Neuronal stem cell (in vitro differentiated cells): ENCODE results near the gene PPP1R7.

ENCODE experiments used
- DNase-seq: peaks from one replicate; pipeline ENCODE4 v3.0.0-alpha.2; 2013; ENCODE audit warnings: low spot score
- H2AFZ ChIP-seq: one replicate; pipeline ENCODE4 v1.6.1; 2013; ENCODE audit warnings: mild to moderate bottlenecking, low read length, inconsistent platforms
- H2AK5ac ChIP-seq: 2 replicates; pipeline ENCODE4 v1.6.1; 2013; ENCODE audit warnings: low read depth, mild to moderate bottlenecking, inconsistent platforms, low read length, moderate library complexity, mixed read lengths
- H2BK120ac ChIP-seq: 2 replicates; pipeline ENCODE4 v1.6.1; 2013; ENCODE audit warnings: low read depth, mild to moderate bottlenecking, inconsistent platforms, low read length, moderate library complexity, mixed read lengths
- H2BK12ac ChIP-seq: one replicate; pipeline ENCODE4 v1.6.1; 2013; ENCODE audit warnings: low read length, inconsistent platforms
- H2BK15ac ChIP-seq: 2 replicates; pipeline ENCODE4 v1.6.1; 2013; ENCODE audit warnings: mild to moderate bottlenecking, low read length, inconsistent platforms, mixed read lengths
- H2BK5ac ChIP-seq: one replicate; pipeline ENCODE4 v1.6.1; 2013; ENCODE audit warnings: inconsistent platforms, mild to moderate bottlenecking, low read length, moderate library complexity
- H3K14ac ChIP-seq: one replicate; pipeline ENCODE4 v1.6.1; 2013; ENCODE audit warnings: low read length, inconsistent platforms
- H3K18ac ChIP-seq: 2 replicates; pipeline ENCODE4 v1.6.1; 2013; ENCODE audit warnings: low read length, inconsistent platforms
- H3K23ac ChIP-seq: 2 replicates; pipeline ENCODE4 v1.6.1; 2013; ENCODE audit warnings: low read depth, mild to moderate bottlenecking, mixed read lengths, low read length, inconsistent platforms; ENCODE audit not compliant: poor library complexity
- H3K27ac ChIP-seq: replicated peaks from 3 replicates; pipeline ENCODE4 v1.5.1; 2013; ENCODE audit warnings: low read length, inconsistent platforms
- H3K27me3 ChIP-seq, 3 experiments: 2 replicates each; pipeline ENCODE4 v1.6.1; 2013; ENCODE audit warnings: low read length in 3 of 3, mild to moderate bottlenecking in 2 of 3, inconsistent platforms in 1 of 3, low read depth in 1 of 3, mixed read lengths in 1 of 3, moderate library complexity in 1 of 3; ENCODE audit not compliant: control insufficient read depth in 3 of 3, insufficient read depth in 3 of 3
- H3K36me3 ChIP-seq, 2 donors: replicated peaks in 1 of 2; 2 replicates each; pipeline ENCODE4 v1.6.1; 2013; ENCODE audit warnings: low read length in 2 of 2; ENCODE audit not compliant: control insufficient read depth in 2 of 2, insufficient read depth in 2 of 2
- H3K4ac ChIP-seq: 2 replicates; pipeline ENCODE4 v1.6.1; 2013; ENCODE audit warnings: inconsistent platforms, mild to moderate bottlenecking, low read length, moderate library complexity
- H3K4me1 ChIP-seq, 2 donors: 1 replicate in 1 of 2; 2 replicates in 1 of 2; pipeline ENCODE4 v1.6.1; 2013; ENCODE audit warnings: low read length in 2 of 2, low read depth in 1 of 2; ENCODE audit not compliant: control insufficient read depth in 2 of 2, insufficient read depth in 1 of 2
- H3K4me2 ChIP-seq: one replicate; pipeline ENCODE4 v1.6.1; 2013; ENCODE audit warnings: mild to moderate bottlenecking, low read length, inconsistent platforms; ENCODE audit not compliant: insufficient read depth, poor library complexity, severe bottlenecking
- H3K4me3 ChIP-seq, 2 donors: 2 replicates each; pipeline ENCODE4 v1.5.1; 2013; ENCODE audit warnings: low read length in 2 of 2, mild to moderate bottlenecking in 2 of 2, inconsistent platforms in 1 of 2, moderate library complexity in 1 of 2
- H3K79me1 ChIP-seq: one replicate; pipeline ENCODE4 v1.6.1; 2013; ENCODE audit warnings: low read depth, mild to moderate bottlenecking, inconsistent platforms, low read length, moderate library complexity
- H3K9ac ChIP-seq: one replicate; pipeline ENCODE4 v1.6.1; 2013; ENCODE audit warnings: mild to moderate bottlenecking, low read depth, low read length, inconsistent platforms; ENCODE audit not compliant: poor library complexity
- H3K9me3 ChIP-seq, 2 donors: replicated peaks in 1 of 2; 2 replicates each; pipeline versions ENCODE3 to v1.6.1; 2013; ENCODE audit warnings: low read length in 2 of 2, mild to moderate bottlenecking in 2 of 2, inconsistent platforms in 1 of 2, low read depth in 1 of 2, mixed read lengths in 1 of 2, moderate library complexity in 1 of 2; ENCODE audit not compliant: control insufficient read depth in 2 of 2, insufficient read depth in 1 of 2
- H4K8ac ChIP-seq: one replicate; pipeline ENCODE4 v1.6.1; 2013; ENCODE audit warnings: low read depth, mild to moderate bottlenecking, inconsistent platforms, low read length, moderate library complexity
- H4K91ac ChIP-seq: one replicate; pipeline ENCODE4 v1.6.1; 2013; ENCODE audit warnings: low read length, low read depth, mild to moderate bottlenecking, inconsistent platforms; ENCODE audit not compliant: poor library complexity
- WGBS, 2 donors: extraction: QIAGEN DNeasy Blood & Tissue Kit; methylation state at CpG; one replicate each; pipeline ENCODE4 v1.1.7; 2013; ENCODE audit warnings: missing lambda C conversion rate in 2 of 2, mixed read lengths in 1 of 2; ENCODE audit not compliant: insufficient read length in 2 of 2, insufficient replicate concordance in 1 of 2; ENCODE audit errors: extremely low coverage in 2 of 2; 5-methylcytosine and 5-hydroxymethylcytosine counted together

The PPP1R7 gene

GRCh38 chr2:241105641-241106040, 44.6 kb upstream of the PPP1R7 start:
- no peak overlapping the region for H4K8ac ChIP-seq
- H3K14ac ChIP-seq, result no peak overlapping the region
- DNase-seq, result no peak
- H3K4ac ChIP-seq, result no peak overlapping the region
- H3K27ac ChIP-seq, result no peak overlapping the region
- H2AFZ ChIP-seq, result no peak overlapping the region
- no peak overlapping the region for H2AK5ac ChIP-seq
- no peak overlapping the region for H3K18ac ChIP-seq
- peaks cover 0 to 2% of the 10 kb centered on the region in 2 donors for H3K9me3 ChIP-seq
- H3K4me3 ChIP-seq, result no peak overlapping the region
- no peak overlapping the region for H3K23ac ChIP-seq
- peaks cover 9% of the 10 kb centered on the region for H3K79me1 ChIP-seq
- no peak overlapping the region for H2BK120ac ChIP-seq
- H2BK15ac ChIP-seq, result no peak overlapping the region
- H2BK5ac ChIP-seq, result no peak overlapping the region
- peaks cover 4 to 10% of the 10 kb centered on the region in 2 donors for H3K4me1 ChIP-seq
- no peak overlapping the region for H4K91ac ChIP-seq
- WGBS, 2 donors, result no CpG with 5 or more reads among the region's 3 CpGs
- H3K36me3 ChIP-seq, result peaks cover 8 to 50% of the 10 kb centered on the region in 2 donors
- H2BK12ac ChIP-seq, result no peak overlapping the region
- H3K27me3 ChIP-seq, result no peaks in the 10 kb centered on the region
- no peak overlapping the region for H3K4me2 ChIP-seq
- no peak overlapping the region for H3K9ac ChIP-seq

- H3K36me3 ChIP-seq, result peaks cover 10 to 56% of the 10 kb centered on the region in 2 donors
- no peak for DNase-seq
- no peak overlapping the region for H3K14ac ChIP-seq
- no peaks in the 10 kb centered on the region for H3K27me3 ChIP-seq
- no peak overlapping the region for H3K9ac ChIP-seq
- H2AFZ ChIP-seq, result no peak overlapping the region
- H2BK15ac ChIP-seq, result no peak overlapping the region
- H3K18ac ChIP-seq, result no peak overlapping the region
- H4K8ac ChIP-seq, result no peak overlapping the region
- no peak overlapping the region for H3K4me3 ChIP-seq
- peaks cover 1 to 4% of the 10 kb centered on the region in 2 donors for H3K4me1 ChIP-seq
- H3K23ac ChIP-seq, result no peak overlapping the region
- H3K9me3 ChIP-seq, result peaks cover 0 to 2% of the 10 kb centered on the region in 2 donors
- no peak overlapping the region for H2BK120ac ChIP-seq
- H3K4me2 ChIP-seq, result no peak overlapping the region
- no peaks in the 10 kb centered on the region for H3K79me1 ChIP-seq
- WGBS, 2 donors, result no CpG with 5 or more reads among the region's 9 CpGs
- no peak overlapping the region for H3K4ac ChIP-seq
- H2BK5ac ChIP-seq, result no peak overlapping the region
- H2BK12ac ChIP-seq, result no peak overlapping the region
- H2AK5ac ChIP-seq, result no peak overlapping the region
- H4K91ac ChIP-seq, result no peak overlapping the region
- no peak overlapping the region for H3K27ac ChIP-seq
Measured at GRCh38 chr2:241107031-241107783, 43.1 kb upstream of the PPP1R7 start.

- no peak overlapping the region for H3K18ac ChIP-seq
- H2BK15ac ChIP-seq, result no peak overlapping the region
- no peak overlapping the region for H4K8ac ChIP-seq
- peaks cover 0 to 2% of the 10 kb centered on the region in 2 donors for H3K9me3 ChIP-seq
- no peak overlapping the region for H2BK12ac ChIP-seq
- no peak overlapping the region for H3K4ac ChIP-seq
- peak overlapping the region; percentile 93 for H2BK5ac ChIP-seq
- H3K79me1 ChIP-seq, result no peaks in the 10 kb centered on the region
- H3K9ac ChIP-seq, result peak overlapping the region; percentile 44
- no peak overlapping the region for H3K4me2 ChIP-seq
- no peak overlapping the region for H4K91ac ChIP-seq
- H2AFZ ChIP-seq, result no peak overlapping the region
- no peak overlapping the region for H2AK5ac ChIP-seq
- no peak for DNase-seq
- peak overlapping the region; percentile 81 for H3K23ac ChIP-seq
- H2BK120ac ChIP-seq, result no peak overlapping the region
- no peak overlapping the region for H3K14ac ChIP-seq
- no peak overlapping the region for H3K27ac ChIP-seq
- H3K4me1 ChIP-seq, result peaks cover 0 to under 1% of the 10 kb centered on the region in 2 donors
- peaks cover 12 to 69% of the 10 kb centered on the region in 2 donors for H3K36me3 ChIP-seq
- no peaks in the 10 kb centered on the region for H3K27me3 ChIP-seq
- 100% methylated on average over 2 to 5 of the region's 35 CpGs for WGBS, 2 donors
- H3K4me3 ChIP-seq, result no peak overlapping the region
Measured at GRCh38 chr2:241108271-241109209, 41.7 kb upstream of the PPP1R7 start.
